NB4 (cell line): ENCODE results near the gene STON2.

Experiments
- DNase-seq: peaks from one replicate; pipeline ENCODE4 v3.0.0; 2010; ENCODE audit warnings: low read depth
- H3K4me3 ChIP-seq: one replicate; pipeline ENCODE4 v1.5.1; 2011; ENCODE audit warnings: mild to moderate bottlenecking, low read depth, low read length, moderate library complexity
- CTCF ChIP-seq: IDR thresholded peaks from one replicate; pipeline ENCODE4 v1.5.1; 2012; ENCODE audit warnings: low read depth, low read length
- MAX ChIP-seq: IDR thresholded peaks from 2 replicates; pipeline ENCODE4 v1.6.1; 2011; ENCODE audit warnings: low read depth, low read length
- MYC ChIP-seq: IDR thresholded peaks from 2 replicates; pipeline ENCODE4 v1.6.1; 2011; ENCODE audit warnings: low read depth, low read length
- POLR2A ChIP-seq: IDR thresholded peaks from 2 replicates; pipeline ENCODE4 v1.6.1; 2011; ENCODE audit warnings: mild to moderate bottlenecking; ENCODE audit not compliant: insufficient read length; ENCODE audit errors: extremely low read depth

The STON2 gene

GRCh38 chr14:81363746-81364378 is 36.3 kb downstream of the STON2 start:
- DNase-seq, result no peak
- H3K4me3 ChIP-seq, result no peak overlapping the region
- TF ChIP-seq MYC (no peak), POLR2A (no peak), CTCF (no peak), MAX (no peak)

GRCh38 chr14:81353691-81354323 is 46.3 kb downstream of the STON2 start:
- H3K4me3 ChIP-seq, result no peak overlapping the region
- DNase-seq, result no peak
- TF ChIP-seq MAX (no peak), CTCF (no peak)

GRCh38 chr14:81352413-81352812 is 47.7 kb downstream of the STON2 start:
- DNase-seq, result no peak
- TF ChIP-seq CTCF, result no peak
- no peak for TF ChIP-seq MYC
- TF ChIP-seq POLR2A, result no peak
- no peak for TF ChIP-seq MAX

GRCh38 chr14:81351205-81351604 is 48.9 kb downstream of the STON2 start:
- TF ChIP-seq MAX (no peak), POLR2A (no peak), CTCF (no peak), MYC (no peak)

More at GRCh38 chr14:81352413-81352812, 47.7 kb downstream of the STON2 start:
- no peak overlapping the region for H3K4me3 ChIP-seq

GRCh38 chr14:81350344-81351130 is 49.6 kb downstream of the STON2 start:
- no peak for TF ChIP-seq POLR2A
- TF ChIP-seq CTCF, result no peak
- no peak for TF ChIP-seq MAX
- TF ChIP-seq MYC, result no peak
- no peak overlapping the region for H3K4me3 ChIP-seq
- no peak for DNase-seq

More at GRCh38 chr14:81351205-81351604, 48.9 kb downstream of the STON2 start:
- H3K4me3 ChIP-seq, result no peak overlapping the region
- no peak for DNase-seq
